OCI-LY7 (cell line): ENCODE measurements around the gene EMC9.

ENCODE experiments used
- CTCF ChIP-seq: fragments of 200-600 bp; sonication (generic); conservative IDR thresholded peaks from 2 replicates; pipeline ENCODE4 v1.5.1; 2014; ENCODE audit warnings: mild to moderate bottlenecking, antibody characterized with exemption, low read length, moderate library complexity, mixed read lengths
- EZH2phosphoT487 ChIP-seq: fragments of 200-600 bp; sonication (generic); IDR thresholded peaks from 2 replicates; pipeline ENCODE4 v1.6.1; 2018; ENCODE audit warnings: low read depth, borderline replicate concordance, mild to moderate bottlenecking, mixed run types, antibody characterized with exemption, low read length, moderate library complexity, mixed read lengths

DNA sequence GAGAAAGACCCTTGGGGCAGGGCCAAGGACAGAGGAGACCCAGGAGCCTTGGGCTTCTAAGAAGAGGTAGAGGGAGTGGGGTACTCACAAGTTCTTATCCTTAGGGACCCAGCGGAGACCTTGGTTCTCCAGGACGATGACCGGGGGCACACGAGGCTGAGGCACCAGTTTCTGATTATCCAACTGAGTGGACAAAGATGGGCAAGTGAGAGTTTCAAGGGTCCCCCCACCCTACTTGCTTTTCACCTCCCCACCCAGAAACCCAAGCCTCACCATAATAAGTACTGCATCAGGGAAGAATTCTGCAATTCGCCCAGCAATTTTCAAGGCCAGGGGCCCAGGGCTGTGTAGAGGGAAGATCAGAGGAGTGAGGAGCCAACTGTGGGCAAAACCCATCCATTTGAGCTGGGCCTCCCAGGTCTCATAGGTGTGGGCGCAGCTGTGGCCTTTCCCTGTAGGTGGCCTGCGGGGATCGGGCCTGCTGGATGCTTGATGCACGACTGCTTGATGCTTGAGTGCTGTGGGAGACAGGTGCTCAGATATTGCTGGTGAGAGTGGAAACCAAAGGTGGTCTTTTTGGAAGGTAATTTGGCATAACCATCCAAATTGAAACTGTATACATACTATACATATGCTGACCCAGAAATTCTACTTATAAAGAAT lies 2.0 kb downstream of the EMC9 start:
- TF ChIP-seq CTCF: no peak
- TF ChIP-seq EZH2phosphoT487: no peak
